ENCODE data around the gene NUBPL.
"Not testable (repeated sequence)": the region's sequence is repeated elsewhere in the genome, so short reads cannot be mapped to it uniquely, and the experiment has no call there.

- not testable (repeated sequence) for TF ChIP-seq CTCF, POLR2A (IDR thresholded peaks at IDR 0.05)
Observed at GRCh38 chr14:31652900-31653299, 91.7 kb downstream of the NUBPL start.

Data from Peyer's patch (tissue), 4 donors.